OCI-LY7 (cell line): Measurements from ENCODE around the gene LRPAP1. TPM values are rescaled to one million over a fixed set of nuclear protein-coding genes. Genes with fewer than 3 reads are reported as not detected.

Experiments used
- BruUV-seq: library from RNA; stranded (reverse); fragments of 400-500 nt; replicated peaks from 2 replicates; lab custom pipeline; 2021; lab: Mats Ljungman, UMichigan
- CTCF ChIA-PET: fragments of 300-600 bp; sonication (Branson Sonifier 250); formaldehyde crosslinking; loops from one replicate; lab custom pipeline; 2022; ENCODE audit warnings: antibody characterized with exemption; ENCODE audit not compliant: unreplicated experiment; lab: Charles Lee
- POLR2A ChIA-PET: fragments of 300-600 bp; sonication (Branson Sonifier 250); formaldehyde crosslinking; loops from one replicate; lab custom pipeline; 2022; ENCODE audit warnings: antibody characterized with exemption; lab: Charles Lee
- DNase-seq: peaks from one replicate; pipeline ENCODE4 v3.0.0-alpha.2; 2015; ENCODE audit warnings: low spot score
- H2AFZ ChIP-seq: fragments of 200-600 bp; sonication (generic), shearing (Covaris generic); 2 replicates; pipeline ENCODE4 v1.6.1; 2014; ENCODE audit warnings: mild to moderate bottlenecking, antibody characterized with exemption, low read length, moderate library complexity
- H3K27ac ChIP-seq: fragments of 200-600 bp; sonication (generic); 2 replicates; pipeline ENCODE4 v1.5.1; 2014; ENCODE audit warnings: mixed run types, low read depth, mild to moderate bottlenecking, moderate library complexity, low read length, inconsistent platforms; ENCODE audit not compliant: poor library complexity, severe bottlenecking
- H3K36me3 ChIP-seq: fragments of 200-600 bp; sonication (generic); 2 replicates; pipeline ENCODE4 v1.6.1; 2014; ENCODE audit warnings: mild to moderate bottlenecking, antibody characterized with exemption, low read length, moderate library complexity, mixed read lengths; ENCODE audit not compliant: insufficient read depth
- H3K4me1 ChIP-seq: fragments of 200-600 bp; sonication (generic); 2 replicates; pipeline ENCODE4 v1.5.1; 2014; ENCODE audit warnings: mild to moderate bottlenecking, low read length; ENCODE audit not compliant: insufficient read depth, poor library complexity, severe bottlenecking
- H3K4me2 ChIP-seq: fragments of 200-600 bp; sonication (generic); 2 replicates; pipeline ENCODE4 v1.6.1; 2014; ENCODE audit warnings: mild to moderate bottlenecking, low read length
- H3K4me3 ChIP-seq: fragments of 200-600 bp; sonication (generic); 2 replicates; pipeline ENCODE4 v1.5.1; 2014; ENCODE audit warnings: mild to moderate bottlenecking, low read depth, low read length; ENCODE audit not compliant: poor library complexity, severe bottlenecking
- H3K79me2 ChIP-seq: fragments of 200-600 bp; sonication (generic); 2 replicates; pipeline ENCODE4 v1.6.1; 2016; ENCODE audit warnings: low read depth, mild to moderate bottlenecking, low read length, moderate library complexity, mixed read lengths; ENCODE audit not compliant: insufficient read depth
- H3K9me2 ChIP-seq: fragments of 200-600 bp; sonication (generic); 2 replicates; pipeline ENCODE4 v1.6.1; 2016; ENCODE audit warnings: mild to moderate bottlenecking, low read length, mixed read lengths; ENCODE audit not compliant: insufficient read depth
- H3K9me3 ChIP-seq: fragments of 200-600 bp; sonication (generic); 2 replicates; pipeline ENCODE4 v1.6.1; 2014; ENCODE audit warnings: mild to moderate bottlenecking, mixed run types, low read length, mixed read lengths
- H4K20me1 ChIP-seq: fragments of 200-600 bp; sonication (generic); 2 replicates; pipeline ENCODE4 v1.6.1; 2014; ENCODE audit warnings: mild to moderate bottlenecking, antibody characterized with exemption, low read length, moderate library complexity, mixed read lengths; ENCODE audit not compliant: insufficient read depth
- EZH2phosphoT487 ChIP-seq: fragments of 200-600 bp; sonication (generic); IDR thresholded peaks from 2 replicates; pipeline ENCODE4 v1.6.1; 2018; ENCODE audit warnings: low read depth, borderline replicate concordance, mild to moderate bottlenecking, mixed run types, antibody characterized with exemption, low read length, moderate library complexity, mixed read lengths
- intact Hi-C: fragments of 100-400 bp; cut with micrococcal nuclease; formaldehyde crosslinking; loops from one replicate; pipeline ENCODE4 v1.10.0; 2022; ENCODE audit not compliant: unreplicated experiment
- total RNA-seq, 2 experiments: library from RNA; depleted of rRNA in 1 of 2; stranded (reverse); fragments of >200 nt in 1 of 2; shearing (Covaris generic) in 1 of 2; gene quantifications; 2 replicates each; pipeline ENCODE4 v1.2.3, GENCODE V29; 2014 to 2022
- TF ChIP-seq, protein P1 (sequence below): fragments of 200-600 bp; sonication (generic); conservative IDR thresholded peaks from 2 replicates; pipeline ENCODE4 v1.5.1; 2014; ENCODE audit warnings: mild to moderate bottlenecking, antibody characterized with exemption, low read length, moderate library complexity, mixed read lengths

LRPAP1 gene
- total RNA-seq, 2 experiments from 2014 or later, result 46.2 to 54.7 TPM

DNA sequence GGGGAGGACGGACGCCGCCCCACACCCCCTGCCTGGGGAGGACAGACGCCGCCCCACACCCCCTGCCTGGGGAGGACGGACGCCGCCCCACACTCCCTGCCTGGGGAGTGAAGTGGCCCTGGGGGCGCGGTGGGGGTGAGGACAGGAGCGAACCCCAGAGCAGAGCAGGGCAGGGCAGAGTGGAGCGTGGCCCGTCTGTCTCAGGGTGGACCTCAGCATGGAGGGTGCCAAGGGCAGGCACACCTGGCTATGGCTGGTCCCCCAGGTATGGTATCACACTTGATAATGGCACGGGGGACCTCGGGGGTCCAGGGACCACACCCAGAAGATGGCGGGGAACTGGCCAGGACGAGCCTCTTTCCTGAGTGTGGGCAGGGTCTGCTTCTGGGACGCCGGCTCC is 9.6 kb downstream of the LRPAP1 start:
- DNase-seq, result no peak
- Histone ChIP-seq H4K20me1 (no peaks in the 10 kb centered on the region), H3K79me2 (no peaks in the 10 kb centered on the region), H3K9me2 (no peaks in the 10 kb centered on the region), H3K4me2 (no peak overlapping the region), H3K9me3 (no peaks in the 10 kb centered on the region), H2AFZ (no peak overlapping the region), H3K4me3 (no peak overlapping the region), H3K4me1 (peaks cover 3% of the 10 kb centered on the region), H3K36me3 (peaks cover 55% of the 10 kb centered on the region; the same call in 1 of the 2 replicates), H3K27ac (no peak overlapping the region)
- no TSS peak for BruUV-seq
- intact Hi-C loops, result no loop called here
- POLR2A ChIA-PET, result no interaction called here
- TF ChIP-seq EZH2phosphoT487, result no peak
- TF ChIP-seq, protein P1, sequence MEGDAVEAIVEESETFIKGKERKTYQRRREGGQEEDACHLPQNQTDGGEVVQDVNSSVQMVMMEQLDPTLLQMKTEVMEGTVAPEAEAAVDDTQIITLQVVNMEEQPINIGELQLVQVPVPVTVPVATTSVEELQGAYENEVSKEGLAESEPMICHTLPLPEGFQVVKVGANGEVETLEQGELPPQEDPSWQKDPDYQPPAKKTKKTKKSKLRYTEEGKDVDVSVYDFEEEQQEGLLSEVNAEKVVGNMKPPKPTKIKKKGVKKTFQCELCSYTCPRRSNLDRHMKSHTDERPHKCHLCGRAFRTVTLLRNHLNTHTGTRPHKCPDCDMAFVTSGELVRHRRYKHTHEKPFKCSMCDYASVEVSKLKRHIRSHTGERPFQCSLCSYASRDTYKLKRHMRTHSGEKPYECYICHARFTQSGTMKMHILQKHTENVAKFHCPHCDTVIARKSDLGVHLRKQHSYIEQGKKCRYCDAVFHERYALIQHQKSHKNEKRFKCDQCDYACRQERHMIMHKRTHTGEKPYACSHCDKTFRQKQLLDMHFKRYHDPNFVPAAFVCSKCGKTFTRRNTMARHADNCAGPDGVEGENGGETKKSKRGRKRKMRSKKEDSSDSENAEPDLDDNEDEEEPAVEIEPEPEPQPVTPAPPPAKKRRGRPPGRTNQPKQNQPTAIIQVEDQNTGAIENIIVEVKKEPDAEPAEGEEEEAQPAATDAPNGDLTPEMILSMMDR, result no peak
- CTCF ChIA-PET, result no interaction called here

DNA sequence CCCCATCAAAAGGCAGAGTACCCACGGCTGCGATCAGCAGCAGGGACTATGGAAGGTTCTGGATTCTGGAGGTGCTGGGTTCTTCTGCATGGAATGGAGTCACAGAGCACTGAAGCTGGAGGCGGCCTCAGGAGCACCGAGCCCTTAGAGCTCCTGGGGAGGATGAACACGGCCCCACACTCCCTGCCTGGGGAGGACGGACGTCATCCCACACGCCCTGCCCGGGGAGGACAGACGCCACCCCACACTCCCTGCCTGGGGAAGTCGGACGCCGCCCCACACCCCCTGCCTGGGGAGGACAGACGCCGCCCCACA is 9.9 kb downstream of the LRPAP1 start:
- no peaks in the 10 kb centered on the region for H3K79me2 ChIP-seq
- no peak overlapping the region for H3K4me2 ChIP-seq
- H3K9me3 ChIP-seq, result no peaks in the 10 kb centered on the region
- no peak for DNase-seq
- intact Hi-C loops, result no loop called here
- H3K27ac ChIP-seq, result no peak overlapping the region
- ChIA-PET CTCF (no interaction called here), POLR2A (no interaction called here)
- H3K9me2 ChIP-seq, result no peaks in the 10 kb centered on the region
- TF ChIP-seq, protein P1, result no peak
- no peak for TF ChIP-seq EZH2phosphoT487
- peaks cover 59% of the 10 kb centered on the region; the same call in 1 of the 2 replicates for H3K36me3 ChIP-seq
- no peaks in the 10 kb centered on the region for H4K20me1 ChIP-seq
- no TSS peak for BruUV-seq
- no peaks in the 10 kb centered on the region for H3K4me1 ChIP-seq
- H2AFZ ChIP-seq, result no peak overlapping the region
- no peak overlapping the region for H3K4me3 ChIP-seq

- no TSS peak for BruUV-seq
- ChIA-PET CTCF (no interaction called here), POLR2A (no interaction called here)
- Histone ChIP-seq H3K4me3 (no peak overlapping the region), H3K36me3 (peaks cover 64% of the 10 kb centered on the region), H3K27ac (no peak overlapping the region), H4K20me1 (no peaks in the 10 kb centered on the region), H3K4me2 (no peak overlapping the region), H3K79me2 (no peaks in the 10 kb centered on the region), H3K9me2 (no peaks in the 10 kb centered on the region), H3K9me3 (no peaks in the 10 kb centered on the region), H3K4me1 (no peaks in the 10 kb centered on the region), H2AFZ (no peak overlapping the region)
- no peak for TF ChIP-seq EZH2phosphoT487
- TF ChIP-seq, protein P1, result no peak
- intact Hi-C loops, result no loop called here
- no peak for DNase-seq
Measured at GRCh38 chr4:3521621-3522325, 10.4 kb downstream of the LRPAP1 start.
